NK-92 (cell line): ENCODE data around the gene TEAD1.

Experiments used
- DNase-seq: peaks from one replicate; lab custom pipeline; 2025; ENCODE audit not compliant: unreplicated experiment; lab: John Stamatoyannopoulos, UW

Gene TEAD1

DNA sequence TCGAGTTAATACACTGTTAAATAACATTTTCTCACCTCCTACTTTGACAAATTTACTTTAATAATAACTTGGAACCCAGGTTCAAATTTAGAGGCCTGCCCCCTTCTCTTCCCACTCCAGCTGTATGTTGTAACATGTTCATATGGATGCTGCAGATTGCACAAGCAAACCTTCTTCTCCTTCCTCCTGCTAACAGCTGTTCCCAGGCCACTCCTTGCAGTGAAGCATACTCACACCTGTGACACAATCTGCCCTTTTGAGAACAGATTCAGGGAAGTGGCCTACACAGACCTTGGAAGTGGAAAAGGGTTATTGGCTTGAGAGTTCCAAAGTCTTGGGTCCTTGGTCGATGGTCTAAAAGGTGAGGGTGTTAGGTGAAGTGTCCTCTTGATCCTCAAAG is 131.9 kb downstream of the TEAD1 start:
- DNase-seq = no peak

DNA sequence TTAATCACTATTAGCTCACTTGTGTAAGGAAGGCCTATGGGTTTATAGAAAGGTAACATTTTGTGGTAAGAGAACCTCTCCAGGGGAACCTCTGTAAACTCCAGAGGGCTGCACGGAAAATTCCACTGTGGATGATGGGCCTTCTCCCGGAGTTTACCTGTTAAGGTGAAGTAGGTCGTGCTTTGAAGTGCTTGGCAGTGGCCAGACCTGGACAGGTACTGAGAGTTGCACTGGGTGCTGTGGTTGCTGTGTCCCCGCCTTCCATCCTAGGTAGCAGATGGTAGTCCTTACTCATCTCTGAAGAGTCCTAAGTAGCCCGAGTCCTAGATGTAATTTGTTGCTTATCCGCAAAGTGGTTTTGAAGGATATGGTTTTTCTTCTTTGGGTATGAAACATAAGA is 133.4 kb downstream of the TEAD1 start:
- no peak for DNase-seq

GRCh38 chr11:12808519-12808918 is 134.3 kb downstream of the TEAD1 start:
- no peak for DNase-seq

GRCh38 chr11:12809364-12809763 is 135.1 kb downstream of the TEAD1 start:
- DNase-seq = no peak

GRCh38 chr11:12809864-12810567 is 135.8 kb downstream of the TEAD1 start:
- no peak for DNase-seq

GRCh38 chr11:12810568-12810894 is 136.3 kb downstream of the TEAD1 start:
- no peak for DNase-seq

DNA sequence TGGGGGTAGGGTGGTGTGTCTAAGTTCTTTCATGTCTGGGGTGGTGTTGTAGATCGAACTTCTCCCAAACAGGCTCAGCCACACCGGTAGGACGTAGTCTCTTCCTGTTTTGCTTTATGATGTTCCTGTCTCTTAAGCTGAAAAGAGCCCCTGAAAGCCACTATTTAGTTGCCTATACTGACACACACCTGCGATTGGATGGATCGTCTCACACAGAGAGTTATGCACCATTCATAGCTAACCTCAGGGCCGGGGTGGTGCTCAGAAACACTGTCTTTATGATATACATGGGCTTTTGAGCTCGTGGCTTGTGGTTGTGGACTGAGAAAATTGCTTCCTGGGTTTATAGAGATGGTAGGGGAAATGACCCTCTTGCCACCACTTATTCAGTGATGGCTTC is 137.6 kb downstream of the TEAD1 start:
- DNase-seq = no peak

DNA sequence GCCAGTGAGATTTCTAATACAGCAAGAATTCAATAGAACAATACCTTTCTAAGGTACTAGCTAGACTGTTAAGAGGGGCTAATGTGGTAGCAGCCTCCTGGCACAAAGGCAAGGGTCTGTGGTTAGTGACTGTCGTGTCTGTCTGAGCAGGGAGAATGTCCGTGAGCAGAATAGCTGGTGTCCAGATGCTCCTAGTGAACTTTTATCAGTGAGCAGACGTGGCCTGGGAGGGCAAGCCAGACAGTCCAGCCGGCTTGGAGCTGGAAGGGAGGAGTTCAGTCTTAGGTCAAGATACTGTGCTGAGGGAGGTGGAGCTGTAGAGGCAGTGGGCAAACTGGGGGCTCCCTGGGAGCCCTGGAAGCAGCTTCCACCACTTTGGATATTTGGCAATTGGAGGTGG is 138.6 kb downstream of the TEAD1 start:
- DNase-seq = no peak

- DNase-seq = no peak
Observed at GRCh38 chr11:12813371-12814225, 139.4 kb downstream of the TEAD1 start.

GRCh38 chr11:12815129-12815480 is 140.9 kb downstream of the TEAD1 start:
- DNase-seq = no peak

GRCh38 chr11:12815931-12816494 is 141.8 kb downstream of the TEAD1 start:
- DNase-seq = no peak

GRCh38 chr11:12817681-12818332 is 143.6 kb downstream of the TEAD1 start:
- DNase-seq = no peak

GRCh38 chr11:12818333-12819015 is 144.3 kb downstream of the TEAD1 start:
- no peak for DNase-seq

DNA sequence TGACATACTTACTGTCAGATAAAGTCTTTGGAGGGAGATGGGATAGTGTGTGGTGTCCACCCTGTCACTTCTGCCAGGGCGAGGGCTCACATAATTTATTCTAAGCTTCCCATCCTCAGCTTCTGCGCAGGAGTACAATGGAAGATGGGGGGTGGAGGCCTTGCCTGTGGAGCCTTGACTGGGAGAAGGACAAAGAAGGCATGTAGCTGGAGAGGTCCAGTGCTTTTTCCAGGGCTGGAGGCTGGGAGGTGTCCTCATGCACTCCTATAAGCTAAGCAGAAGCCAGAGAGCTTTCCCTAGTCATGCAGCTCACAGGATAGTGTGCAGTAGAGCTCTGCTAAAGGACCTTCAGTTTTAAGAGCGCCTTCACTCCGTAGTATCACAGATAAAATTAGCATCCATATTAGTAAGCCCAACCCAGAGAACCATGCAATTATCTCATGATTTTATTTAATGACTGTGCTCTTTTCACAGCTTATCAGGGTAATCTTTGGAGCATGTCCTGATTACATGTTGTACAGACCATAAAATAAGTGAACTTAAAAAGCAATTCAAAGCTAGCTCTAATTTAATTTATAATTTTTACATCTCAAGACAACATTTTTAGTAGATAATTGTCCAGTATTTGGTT is 148.3 kb downstream of the TEAD1 start:
- DNase-seq = no peak

DNA sequence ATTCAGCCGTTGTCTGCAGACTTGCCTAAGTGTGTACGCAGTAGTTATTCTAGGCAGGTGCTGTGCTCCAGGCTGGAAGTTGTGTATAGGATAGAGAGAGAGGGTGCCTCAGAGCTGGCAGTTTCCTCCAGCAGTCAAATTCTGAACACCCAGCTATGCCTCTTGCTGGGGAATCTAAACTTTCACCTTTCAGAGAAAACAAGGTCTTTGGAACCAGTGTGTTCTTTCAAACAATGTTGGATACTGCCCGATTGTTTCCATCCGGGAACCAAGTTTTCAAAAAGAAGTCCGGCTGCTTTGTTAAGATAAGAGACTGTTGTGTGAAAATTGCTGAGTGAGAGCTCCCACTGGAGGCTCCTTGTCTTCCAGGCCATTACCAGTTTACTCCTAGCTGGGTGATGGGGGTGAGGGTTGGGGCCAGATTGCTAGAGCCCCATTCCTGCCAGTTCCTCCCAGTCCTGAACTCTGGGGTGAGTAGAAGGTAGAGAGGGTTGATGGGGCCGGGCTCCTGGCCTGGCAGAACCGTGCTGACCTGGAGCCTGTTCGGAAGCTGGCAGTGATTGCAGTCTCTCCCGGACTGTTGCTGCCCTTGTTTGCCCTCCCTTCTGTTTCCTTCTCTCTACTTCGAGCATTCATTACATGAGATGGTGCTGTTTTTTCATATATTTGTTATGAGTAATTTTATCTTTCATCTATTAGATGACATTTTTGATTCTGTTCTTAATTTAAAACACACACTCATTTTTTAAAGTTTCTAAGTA is 150.2 kb downstream of the TEAD1 start:
- no peak for DNase-seq

DNA sequence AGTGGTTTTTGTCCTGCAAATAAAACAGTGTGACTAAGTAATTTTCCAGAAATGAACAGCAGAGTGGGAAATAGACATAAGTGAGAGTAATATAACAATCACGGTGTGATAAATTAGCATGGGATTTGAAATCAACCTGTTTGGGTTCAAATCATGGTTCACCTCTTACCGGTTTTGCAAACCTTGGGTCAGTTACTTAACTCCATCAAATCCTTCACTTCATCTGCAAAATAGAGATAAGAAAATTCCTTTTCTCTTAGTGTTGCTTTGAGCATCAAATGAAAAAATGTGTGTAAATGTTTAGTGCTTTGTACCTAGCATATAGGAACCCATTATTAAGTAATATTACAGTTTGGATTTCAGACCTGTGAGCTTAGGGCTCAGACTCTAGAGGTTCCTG is 152.2 kb downstream of the TEAD1 start:
- no peak for DNase-seq

GRCh38 chr11:12827369-12827768 is 153.1 kb downstream of the TEAD1 start:
- no peak for DNase-seq

DNA sequence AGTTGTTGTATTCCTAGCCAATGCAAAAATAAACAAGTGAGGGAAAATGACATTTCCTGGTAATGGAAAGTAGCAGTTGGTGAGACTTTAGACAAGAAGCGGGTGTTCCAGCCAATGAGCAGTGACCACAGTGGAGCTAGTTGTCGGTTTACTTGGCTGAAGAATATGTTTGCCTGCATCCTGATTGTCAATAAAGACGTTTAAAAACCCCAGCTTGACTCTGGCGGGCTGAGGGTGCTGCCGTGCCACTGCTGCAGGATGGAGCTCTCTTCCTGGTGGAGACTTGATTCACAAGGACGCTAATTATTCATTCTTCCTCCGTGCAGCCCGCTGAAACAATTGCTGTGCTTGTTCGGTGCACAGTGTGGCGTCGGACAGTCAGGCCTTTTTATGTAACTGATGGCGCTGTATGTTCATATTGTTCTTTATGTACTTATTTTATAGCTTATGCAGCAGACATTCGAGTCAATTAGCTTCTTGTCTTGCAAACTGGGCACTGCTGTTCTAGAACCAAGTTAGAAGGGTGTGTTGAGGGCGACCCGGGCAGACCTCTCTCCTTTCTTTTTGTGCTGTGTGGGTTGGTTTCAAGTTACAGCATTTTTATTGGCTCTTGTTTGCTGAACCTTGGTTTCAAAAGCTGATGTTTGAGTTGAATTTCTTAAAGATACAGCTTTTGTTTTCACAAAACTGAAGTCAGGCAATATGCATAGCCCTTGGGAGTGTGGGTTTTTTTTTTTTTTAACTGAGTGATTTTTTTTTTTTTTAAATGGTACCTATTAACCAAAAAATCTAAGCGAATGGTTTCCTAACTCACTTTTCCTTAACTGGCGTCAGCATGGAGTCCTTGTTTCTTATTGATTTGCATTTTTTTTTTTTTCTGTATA is 153.9 kb downstream of the TEAD1 start:
- DNase-seq = no peak

DNA sequence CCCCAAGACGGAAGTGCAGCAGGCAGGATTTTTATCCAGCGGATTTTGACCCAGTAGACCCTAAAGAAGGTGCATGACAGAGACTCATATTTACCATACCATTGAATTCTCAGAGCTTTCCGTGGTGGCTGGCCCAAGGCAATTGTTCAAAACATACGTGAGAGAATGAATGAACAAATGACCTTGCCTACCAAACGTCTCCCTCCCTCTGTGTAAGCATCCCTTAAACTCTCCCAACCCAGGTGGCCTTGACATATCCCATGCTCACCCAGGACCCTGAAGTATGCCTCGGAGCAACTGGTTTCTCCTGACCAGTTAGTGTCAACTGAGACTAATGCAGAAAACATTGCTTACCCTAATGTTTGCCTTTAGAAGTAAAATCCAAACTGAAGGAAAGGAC is 154.9 kb downstream of the TEAD1 start:
- no peak for DNase-seq
